Upper lobe of left lung (tissue), 4 donors: ENCODE data around the gene RNFT2.

Experiments used
- EP300 ChIP-seq, 4 donors: sonication (generic); formaldehyde crosslinking; IDR thresholded peaks; one replicate each; pipeline ENCODE4 v1.5.1; 2017; ENCODE audit warnings: antibody characterized with exemption in 4 of 4, control low read depth in 2 of 4
- POLR2A ChIP-seq, 4 donors: fragments of 450-650 bp; IDR thresholded peaks; one replicate each; pipeline ENCODE4 v1.5.1; 2016 to 2017; ENCODE audit warnings: antibody characterized with exemption in 4 of 4, mild to moderate bottlenecking in 2 of 4

GRCh38 chr12:116881325-116881876 lies 143.3 kb downstream of the RNFT2 start, which contains the start of gene HRK:
- TF ChIP-seq EP300 (IDR thresholded peaks at IDR 0.05) = no peak
- no peak for TF ChIP-seq POLR2A (IDR thresholded peaks at IDR 0.05)
